GM10266 (cell line): ENCODE results near the gene TSEN54.

Experiments used
- DNase-seq: peaks from one replicate; pipeline ENCODE4 v3.0.0; 2012; ENCODE audit errors: extremely low spot score
- CTCF ChIP-seq: IDR thresholded peaks from 2 replicates; pipeline ENCODE4 v1.5.1; 2012; ENCODE audit warnings: mild to moderate bottlenecking, low read depth; ENCODE audit not compliant: control insufficient read depth, insufficient read depth; ENCODE audit errors: missing control alignments

TSEN54 gene

GRCh38 chr17:75570034-75570676, 53.8 kb downstream of the TSEN54 start:
- TF ChIP-seq CTCF, result no peak

GRCh38 chr17:75570772-75571171, 54.4 kb downstream of the TSEN54 start:
- TF ChIP-seq CTCF, result no peak
- DNase-seq, result no peak

More at GRCh38 chr17:75570034-75570676, 53.8 kb downstream of the TSEN54 start:
- DNase-seq, result no peak

- peak; percentile 91 for DNase-seq
- TF ChIP-seq CTCF, result no peak
These were observed 55.0 kb downstream of the TSEN54 start for GRCh38 chr17:75571197-75571884.

GRCh38 chr17:75571885-75572215, 55.5 kb downstream of the TSEN54 start:
- DNase-seq, result no peak
- TF ChIP-seq CTCF, result no peak

GRCh38 chr17:75572713-75573539, 56.6 kb downstream of the TSEN54 start:
- no peak for TF ChIP-seq CTCF
- no peak for DNase-seq

- no peak for DNase-seq
- no peak for TF ChIP-seq CTCF
These were observed 57.2 kb downstream of the TSEN54 start for GRCh38 chr17:75573540-75573957.
